Cerebellar nuclear complex (tissue), 1 donor: ENCODE measurements around the gene ERCC2.

Source experiments
- DNase-seq, 2 experiments: peaks; one replicate each; lab custom pipeline; 2025; lab: John Stamatoyannopoulos, UW

The ERCC2 gene

DNA sequence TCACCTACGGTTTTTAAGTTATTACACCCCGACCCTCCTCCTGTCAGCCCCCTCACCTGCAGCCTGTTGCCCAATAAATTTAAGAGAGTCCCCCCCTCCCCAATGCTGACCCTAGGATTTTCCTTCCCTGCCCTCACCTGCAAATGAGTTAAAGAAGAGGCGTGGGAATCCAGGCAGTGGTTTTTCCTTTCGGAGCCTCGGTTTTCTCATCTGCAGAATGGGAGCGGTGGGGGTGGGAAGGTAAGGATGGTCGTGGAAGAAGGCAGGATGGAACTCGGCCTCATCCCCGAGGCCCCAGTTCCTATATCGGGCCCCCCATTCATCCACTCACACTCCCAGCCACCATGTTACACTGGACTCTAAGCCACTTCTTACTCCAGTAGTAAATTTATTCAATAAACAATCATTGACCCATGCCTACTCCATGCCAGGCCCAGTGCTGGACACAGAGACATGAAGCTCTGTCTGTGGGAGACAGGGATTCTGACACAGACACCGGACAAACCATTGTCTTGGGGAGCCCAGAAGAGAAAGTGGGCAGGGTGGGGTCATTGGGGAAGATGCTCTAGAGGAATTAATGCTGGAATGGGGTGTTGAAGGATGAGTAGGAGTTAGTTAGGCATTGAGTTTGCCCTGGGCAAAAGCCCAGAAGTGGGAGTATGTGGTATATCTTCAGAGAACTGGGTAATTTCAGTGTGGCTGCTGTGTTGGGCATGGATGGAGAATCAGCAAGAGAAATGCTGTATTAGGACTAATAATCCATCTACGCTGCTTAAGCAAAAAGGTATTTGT lies 66.9 kb downstream of the ERCC2 start:
- no peak for DNase-seq

- DNase-seq, result no peak
Observed at GRCh38 chr19:45302416-45302815, 68.0 kb downstream of the ERCC2 start.
